WERI-Rb-1 (cell line): ENCODE data around the gene TBCK.

Experiments used
- DNase-seq: peaks from one replicate; pipeline ENCODE4 v3.0.0-alpha.2; 2020
- H3K27ac ChIP-seq: fragments of 250-450 bp; sonication (Bioruptor Pico); 2 replicates; pipeline ENCODE4 v1.5.1; 2020; ENCODE audit warnings: mild to moderate bottlenecking, moderate library complexity
- H3K27me3 ChIP-seq: fragments of 250-450 bp; sonication (Bioruptor Pico); 2 replicates; pipeline ENCODE4 v1.5.1; 2021; ENCODE audit warnings: mild to moderate bottlenecking, low read depth, moderate library complexity; ENCODE audit not compliant: insufficient read depth, severe bottlenecking
- H3K36me3 ChIP-seq: fragments of 250-450 bp; sonication (Bioruptor Pico); 2 replicates; pipeline ENCODE4 v1.5.1; 2020; ENCODE audit warnings: mild to moderate bottlenecking, moderate library complexity
- H3K4me3 ChIP-seq: 2 replicates; pipeline ENCODE4 v1.5.1; 2011; ENCODE audit warnings: low read depth, mild to moderate bottlenecking, control low read depth, low read length
- H3K9me3 ChIP-seq: fragments of 250-450 bp; sonication (Bioruptor Pico); 2 replicates; pipeline ENCODE4 v1.5.1; 2021; ENCODE audit warnings: mild to moderate bottlenecking, moderate library complexity; ENCODE audit not compliant: severe bottlenecking
- TF ChIP-seq, protein P1 (sequence below): IDR thresholded peaks from 2 replicates; pipeline ENCODE4 v1.5.1; 2011; ENCODE audit warnings: low read depth, mild to moderate bottlenecking, control low read depth, inconsistent platforms, low read length

TBCK gene

DNA sequence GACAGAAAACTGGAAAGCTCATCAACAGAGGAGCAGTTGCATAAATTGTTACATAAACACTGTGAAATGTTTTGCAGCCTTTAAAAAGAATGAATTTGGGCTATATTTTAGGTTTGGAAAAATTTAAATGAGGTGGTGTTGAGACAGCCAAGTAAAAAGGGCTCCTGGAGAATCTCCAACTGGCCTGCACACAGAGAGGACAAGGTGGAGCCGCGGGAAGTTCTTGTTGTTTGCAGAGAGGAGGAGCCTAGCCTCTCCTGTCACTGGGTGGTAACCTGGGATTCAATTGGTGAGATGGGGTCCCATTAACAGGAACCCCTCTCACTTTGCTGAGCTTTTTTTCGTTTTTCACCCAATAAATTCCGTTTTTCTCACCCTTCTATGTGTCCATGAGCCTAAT lies 39.2 kb upstream of the TBCK start:
- H3K36me3 ChIP-seq: no peaks in the 10 kb centered on the region
- no peaks in the 10 kb centered on the region for H3K27me3 ChIP-seq
- no peak overlapping the region for H3K27ac ChIP-seq
- no peaks in the 10 kb centered on the region for H3K9me3 ChIP-seq
- H3K4me3 ChIP-seq: no peak overlapping the region
- TF ChIP-seq, protein P1, sequence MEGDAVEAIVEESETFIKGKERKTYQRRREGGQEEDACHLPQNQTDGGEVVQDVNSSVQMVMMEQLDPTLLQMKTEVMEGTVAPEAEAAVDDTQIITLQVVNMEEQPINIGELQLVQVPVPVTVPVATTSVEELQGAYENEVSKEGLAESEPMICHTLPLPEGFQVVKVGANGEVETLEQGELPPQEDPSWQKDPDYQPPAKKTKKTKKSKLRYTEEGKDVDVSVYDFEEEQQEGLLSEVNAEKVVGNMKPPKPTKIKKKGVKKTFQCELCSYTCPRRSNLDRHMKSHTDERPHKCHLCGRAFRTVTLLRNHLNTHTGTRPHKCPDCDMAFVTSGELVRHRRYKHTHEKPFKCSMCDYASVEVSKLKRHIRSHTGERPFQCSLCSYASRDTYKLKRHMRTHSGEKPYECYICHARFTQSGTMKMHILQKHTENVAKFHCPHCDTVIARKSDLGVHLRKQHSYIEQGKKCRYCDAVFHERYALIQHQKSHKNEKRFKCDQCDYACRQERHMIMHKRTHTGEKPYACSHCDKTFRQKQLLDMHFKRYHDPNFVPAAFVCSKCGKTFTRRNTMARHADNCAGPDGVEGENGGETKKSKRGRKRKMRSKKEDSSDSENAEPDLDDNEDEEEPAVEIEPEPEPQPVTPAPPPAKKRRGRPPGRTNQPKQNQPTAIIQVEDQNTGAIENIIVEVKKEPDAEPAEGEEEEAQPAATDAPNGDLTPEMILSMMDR: no peak
- DNase-seq: no peak

DNA sequence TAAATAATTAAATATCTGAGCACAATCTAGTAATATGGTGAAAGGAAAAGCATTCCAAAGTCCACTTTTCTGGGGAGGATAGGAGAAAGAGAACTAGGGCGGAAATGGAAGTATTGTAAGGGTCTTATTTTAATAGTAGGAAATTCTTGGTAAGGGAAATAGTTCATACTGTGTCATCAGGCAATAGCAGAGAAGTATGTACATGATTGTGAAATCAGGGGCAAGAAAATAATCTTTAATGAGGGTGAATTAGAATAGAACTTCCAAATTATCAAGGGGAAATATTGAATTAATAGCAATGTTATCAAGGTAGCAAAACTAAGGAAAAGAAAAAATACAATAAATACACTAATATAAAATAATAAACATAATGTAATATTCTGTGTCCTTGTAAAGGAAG lies 37.8 kb upstream of the TBCK start:
- H3K27ac ChIP-seq: no peak overlapping the region
- no peaks in the 10 kb centered on the region for H3K27me3 ChIP-seq
- no peak overlapping the region for H3K4me3 ChIP-seq
- no peak for DNase-seq
- no peaks in the 10 kb centered on the region; the same call in 1 of the 2 replicates for H3K36me3 ChIP-seq
- H3K9me3 ChIP-seq: no peaks in the 10 kb centered on the region
- TF ChIP-seq, protein P1: no peak

DNA sequence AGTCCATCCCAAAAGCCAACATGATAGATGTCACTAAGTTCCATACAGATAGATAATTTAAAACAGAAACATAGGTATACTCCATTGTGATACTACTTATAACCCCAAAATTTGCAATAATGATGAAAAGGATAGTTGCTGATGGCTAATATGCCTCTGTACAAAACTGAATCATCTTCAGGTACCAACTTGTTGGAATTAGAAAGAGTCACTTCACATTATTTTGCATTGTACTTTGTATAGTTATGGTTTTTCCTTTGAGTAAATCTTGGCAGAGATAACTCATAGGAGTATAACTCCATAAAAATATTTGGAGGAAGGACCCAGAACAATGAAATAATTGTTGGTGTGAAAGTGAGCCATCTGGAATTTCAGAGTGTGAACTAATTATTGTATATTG lies 35.0 kb upstream of the TBCK start:
- Histone ChIP-seq H3K4me3 (no peak overlapping the region), H3K9me3 (no peaks in the 10 kb centered on the region), H3K27ac (no peak overlapping the region), H3K27me3 (no peaks in the 10 kb centered on the region), H3K36me3 (peaks cover 5% of the 10 kb centered on the region)
- no peak for DNase-seq
- TF ChIP-seq, protein P1: no peak

DNA sequence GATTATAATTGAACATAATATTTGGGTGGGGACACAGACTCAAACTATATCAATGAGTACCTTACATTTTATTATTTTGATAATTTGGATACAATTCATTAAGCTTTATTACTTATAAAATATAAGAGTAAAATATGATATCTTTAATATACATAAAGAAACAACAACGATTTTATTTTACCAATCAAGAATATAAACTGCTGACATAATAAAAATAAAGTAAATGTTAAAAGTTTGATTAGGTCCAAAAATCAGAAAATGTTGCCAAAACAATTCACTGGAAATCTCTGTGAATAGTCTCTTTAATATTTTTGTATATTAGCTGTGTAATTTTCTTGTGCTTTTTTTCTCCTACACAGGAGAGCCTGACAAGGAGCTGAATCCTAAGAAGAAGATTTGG lies 31.2 kb upstream of the TBCK start:
- TF ChIP-seq, protein P1: no peak
- Histone ChIP-seq H3K4me3 (no peak overlapping the region), H3K9me3 (no peaks in the 10 kb centered on the region), H3K27me3 (no peaks in the 10 kb centered on the region), H3K27ac (no peak overlapping the region), H3K36me3 (peaks cover 5% of the 10 kb centered on the region)
- DNase-seq: no peak

DNA sequence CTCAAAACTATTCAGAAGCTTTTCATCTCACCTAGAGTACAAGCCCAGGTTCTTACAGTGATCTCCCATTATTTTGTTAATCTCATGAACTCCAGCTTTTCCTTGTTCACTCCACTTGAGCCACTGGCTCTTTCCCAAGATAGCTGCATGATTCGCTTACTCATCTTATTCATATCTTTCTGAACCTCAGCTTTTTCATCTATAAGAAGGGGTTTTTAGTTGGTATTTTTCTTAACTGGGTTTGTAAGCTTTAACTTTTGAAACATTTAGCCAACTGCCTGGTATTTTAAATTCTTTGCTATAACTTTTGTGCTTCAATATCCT lies 28.6 kb upstream of the TBCK start:
- TF ChIP-seq, protein P1: no peak
- DNase-seq: no peak
- Histone ChIP-seq H3K27ac (no peak overlapping the region), H3K9me3 (no peaks in the 10 kb centered on the region), H3K27me3 (no peaks in the 10 kb centered on the region), H3K36me3 (peaks cover 8% of the 10 kb centered on the region), H3K4me3 (no peak overlapping the region)

DNA sequence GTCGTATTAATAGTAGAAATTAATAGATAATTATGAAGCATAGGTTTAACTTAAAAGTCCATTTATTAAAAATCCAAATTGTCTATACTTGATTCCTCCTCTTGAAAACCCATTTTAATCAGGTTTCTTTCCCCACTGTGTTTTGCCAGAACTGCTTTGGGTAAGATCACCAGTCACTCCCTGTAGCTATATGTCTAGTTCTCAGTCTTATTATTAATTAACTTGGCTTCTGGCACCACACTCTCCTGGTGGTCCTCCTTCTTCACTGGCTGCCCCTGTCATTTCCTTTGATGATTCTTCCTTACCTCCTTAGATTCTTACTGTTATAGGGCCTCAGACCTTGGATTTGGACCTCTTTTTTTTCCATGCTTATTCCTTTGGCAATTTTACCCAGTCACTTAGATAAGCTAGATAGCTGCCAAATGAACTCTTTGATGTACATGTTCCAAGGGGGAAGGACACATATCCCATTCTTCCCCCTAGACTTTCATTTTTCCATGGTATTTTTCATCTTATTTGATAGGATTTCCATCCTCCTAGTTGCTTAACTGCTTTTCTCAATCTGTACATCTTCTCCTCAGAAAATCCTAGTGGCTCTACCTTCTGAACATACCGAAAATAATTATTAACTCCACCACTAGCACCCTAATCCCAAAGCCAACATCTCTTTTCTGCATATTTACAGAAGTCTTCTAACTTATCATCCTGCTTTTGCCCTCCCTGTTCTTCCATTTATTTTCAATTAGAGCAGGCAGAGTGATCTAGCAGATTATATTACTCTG lies 28.0 kb upstream of the TBCK start:
- TF ChIP-seq, protein P1: no peak
- no peak overlapping the region for H3K4me3 ChIP-seq
- peaks cover 13% of the 10 kb centered on the region for H3K36me3 ChIP-seq
- no peaks in the 10 kb centered on the region for H3K9me3 ChIP-seq
- no peak for DNase-seq
- H3K27ac ChIP-seq: no peak overlapping the region
- H3K27me3 ChIP-seq: no peaks in the 10 kb centered on the region
